ENCODE results near the gene STH. TPM values are rescaled to one million over a fixed set of nuclear protein-coding genes. Genes with fewer than 3 reads are reported as not detected.

The STH gene
- total and polyA plus RNA-seq, 12 donors: not detected

GRCh38 chr17:46035112-46035818 is 36.2 kb downstream of the STH start:
- H3K27ac ChIP-seq: no peak overlapping the region

DNA sequence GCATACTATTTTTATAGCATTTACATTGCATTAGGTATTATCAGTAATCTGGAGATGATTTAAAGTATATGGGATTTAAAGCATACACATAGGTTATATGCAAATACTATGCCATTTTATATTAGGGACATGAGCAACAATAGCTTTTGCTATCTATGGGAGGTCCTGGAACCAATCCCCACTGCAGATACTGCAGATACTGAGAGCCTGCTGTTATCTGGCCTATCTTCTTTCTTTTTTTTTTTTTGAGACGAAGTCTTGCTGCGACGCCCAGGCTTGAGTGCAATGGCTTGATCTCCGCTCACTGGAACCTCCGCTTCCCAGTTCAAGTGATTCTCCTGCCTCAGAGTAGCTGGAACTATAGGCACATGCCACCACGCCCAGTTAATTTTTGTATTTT is 37.4 kb downstream of the STH start:
- TF ChIP-seq, protein P1, sequence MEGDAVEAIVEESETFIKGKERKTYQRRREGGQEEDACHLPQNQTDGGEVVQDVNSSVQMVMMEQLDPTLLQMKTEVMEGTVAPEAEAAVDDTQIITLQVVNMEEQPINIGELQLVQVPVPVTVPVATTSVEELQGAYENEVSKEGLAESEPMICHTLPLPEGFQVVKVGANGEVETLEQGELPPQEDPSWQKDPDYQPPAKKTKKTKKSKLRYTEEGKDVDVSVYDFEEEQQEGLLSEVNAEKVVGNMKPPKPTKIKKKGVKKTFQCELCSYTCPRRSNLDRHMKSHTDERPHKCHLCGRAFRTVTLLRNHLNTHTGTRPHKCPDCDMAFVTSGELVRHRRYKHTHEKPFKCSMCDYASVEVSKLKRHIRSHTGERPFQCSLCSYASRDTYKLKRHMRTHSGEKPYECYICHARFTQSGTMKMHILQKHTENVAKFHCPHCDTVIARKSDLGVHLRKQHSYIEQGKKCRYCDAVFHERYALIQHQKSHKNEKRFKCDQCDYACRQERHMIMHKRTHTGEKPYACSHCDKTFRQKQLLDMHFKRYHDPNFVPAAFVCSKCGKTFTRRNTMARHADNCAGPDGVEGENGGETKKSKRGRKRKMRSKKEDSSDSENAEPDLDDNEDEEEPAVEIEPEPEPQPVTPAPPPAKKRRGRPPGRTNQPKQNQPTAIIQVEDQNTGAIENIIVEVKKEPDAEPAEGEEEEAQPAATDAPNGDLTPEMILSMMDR (IDR thresholded peaks at IDR 0.05): no peak
- intact Hi-C loops (cut with DNase I): loop anchor here in 1 of 10 donors (5.0 kb wide), 1 partner anchor 161 kb away; no protein-coding TSS in a partner anchor
- WGBS, 2 donors: 94 to 95% methylated on average over 6 of the region's 6 CpGs
- DNase-seq (no peak), ATAC-seq (no peak)
- H3K4me1 ChIP-seq: peaks cover 0 to 23% (median 10%) of the 10 kb centered on the region in 9 donors
- H3K9me3 ChIP-seq: no peaks in the 10 kb centered on the region
- H3K4me3 ChIP-seq: no peak overlapping the region
- no peaks in the 10 kb centered on the region for H3K27me3 ChIP-seq
- no peak overlapping the region for H3K27ac ChIP-seq
- H3K36me3 ChIP-seq: peaks cover 0 to 100% (median 69%) of the 10 kb centered on the region in 9 donors

More at GRCh38 chr17:46035112-46035818, 36.2 kb downstream of the STH start:
- Histone ChIP-seq H3K4me3 (no peak overlapping the region), H3K4me1 (peaks cover 0 to 21% (median 10%) of the 10 kb centered on the region in 9 donors), H3K36me3 (peaks cover 0 to 100% (median 81%) of the 10 kb centered on the region in 9 donors), H3K9me3 (no peaks in the 10 kb centered on the region), H3K27me3 (no peaks in the 10 kb centered on the region)
- intact Hi-C loops (cut with DNase I): loop anchor here in 1 of 10 donors (5.0 kb wide), 1 partner anchor 162 kb away; no protein-coding TSS in a partner anchor
- WGBS, 2 donors: 74 to 78% methylated on average over 3 of the region's 3 CpGs
- TF ChIP-seq, protein P1 (IDR thresholded peaks at IDR 0.05): no peak
- ATAC-seq (no peak), DNase-seq (no peak)

GRCh38 chr17:46037722-46038255 is 38.7 kb downstream of the STH start:
- no peak for ATAC-seq
- Histone ChIP-seq H3K36me3 (peaks cover 0 to 99% (median 63%) of the 10 kb centered on the region in 9 donors), H3K27ac (no peak overlapping the region), H3K9me3 (no peaks in the 10 kb centered on the region), H3K4me3 (no peak overlapping the region), H3K4me1 (peaks cover 0 to 23% (median 10%) of the 10 kb centered on the region in 9 donors), H3K27me3 (no peaks in the 10 kb centered on the region)
- TF ChIP-seq, protein P1 (IDR thresholded peaks at IDR 0.05): no peak
- no peak for DNase-seq
- intact Hi-C loops (cut with DNase I): loop anchor here in 1 of 10 donors (5.0 kb wide), 1 partner anchor 160 kb away; no protein-coding TSS in a partner anchor
- WGBS, 2 donors: 81 to 84% methylated on average over 4 of the region's 4 CpGs

DNA sequence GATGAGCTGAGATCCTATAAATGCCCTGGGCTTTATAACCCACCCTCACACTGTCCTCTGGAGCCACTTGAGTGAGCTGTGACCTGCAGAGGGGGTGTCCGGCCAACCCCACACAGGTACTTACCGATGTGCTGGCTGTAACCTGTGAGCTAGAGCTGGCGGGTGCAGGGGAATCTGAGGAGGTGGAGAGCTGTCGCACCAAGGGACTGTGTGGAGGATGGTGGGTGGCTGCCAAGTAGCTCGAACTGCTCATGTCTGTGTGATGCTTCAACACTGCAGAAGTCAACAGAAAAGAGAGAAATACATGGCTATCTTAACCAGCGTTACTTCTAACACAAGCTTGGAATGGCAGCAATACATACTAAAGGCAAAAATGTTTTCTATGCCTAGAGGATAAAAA is 39.4 kb downstream of the STH start:
- no peak for DNase-seq
- H3K4me3 ChIP-seq: no peak overlapping the region
- intact Hi-C loops (cut with DNase I): loop anchor here in 1 of 10 donors (5.0 kb wide), 1 partner anchor 159 kb away; no protein-coding TSS in a partner anchor
- H3K27me3 ChIP-seq: no peaks in the 10 kb centered on the region
- no peaks in the 10 kb centered on the region for H3K9me3 ChIP-seq
- WGBS, 2 donors: 84 to 86% methylated on average over 6 of the region's 6 CpGs
- H3K4me1 ChIP-seq: peaks cover 0 to 29% (median 10%) of the 10 kb centered on the region in 9 donors
- TF ChIP-seq, protein P1 (IDR thresholded peaks at IDR 0.05): no peak
- H3K36me3 ChIP-seq: peaks cover 0 to 99% (median 57%) of the 10 kb centered on the region in 9 donors
- ATAC-seq: peak in 2 of 8 donors; percentile 5 to 46
- H3K27ac ChIP-seq: peak overlapping the region in 1 of 10 donors; percentile 49
